Spleen (tissue), 7 donors: ENCODE results near the gene ITGA1.

Source experiments
- CTCF ChIP-seq, 11 experiments: fragments of 200-600 bp in 7 of 11; fragments of 450-650 bp in 4 of 11; sonication (generic) in 4 of 11; IDR thresholded peaks in 8 of 11; conservative IDR thresholded peaks in 3 of 11; 1 replicate in 7 of 11; 2 replicates in 4 of 11; pipeline versions ENCODE4 v1.4.0 to v1.8.0; 2016 to 2021; ENCODE audit warnings: antibody characterized with exemption in 11 of 11, inconsistent platforms in 4 of 11, mild to moderate bottlenecking in 1 of 11
- POLR2A ChIP-seq, 3 donors: fragments of 450-650 bp; IDR thresholded peaks; one replicate each; pipeline ENCODE4 v1.5.1; 2017; ENCODE audit warnings: antibody characterized with exemption in 3 of 3, mild to moderate bottlenecking in 1 of 3
- donor health status: DM: no; HTN: no; CAD: no; lungs with moderate emphysema.
- donor health status: DM: no; HTN: no; CAD: no.
- donor health status: DM: no; HTN: no; CAD: no.

- TF ChIP-seq CTCF (IDR thresholded peaks at IDR 0.05 in 8 of 11, conservative IDR thresholded peaks at IDR 0.05 in 3 of 11) (no peak), POLR2A (IDR thresholded peaks at IDR 0.05) (no peak)
Observed at GRCh38 chr5:52888363-52888762, 100.6 kb downstream of the ITGA1 start.
